A204.1 (cell line): ENCODE results near the gene CHST1.

Experiments
- FAIRE-seq: peaks from 2 replicates; lab custom pipeline; 2012; peaks lifted over from hg19 to GRCh38; lab: Jason Lieb, UNC

The CHST1 gene

GRCh38 chr11:45659818-45660160 lies 5.6 kb downstream of the CHST1 start:
- no peak for FAIRE-seq

GRCh38 chr11:45659031-45659817 lies 6.2 kb downstream of the CHST1 start:
- FAIRE-seq, result no peak

- no peak for FAIRE-seq
These were observed 7.0 kb downstream of the CHST1 start for GRCh38 chr11:45658292-45658991.

- FAIRE-seq, result no peak
These were observed 7.7 kb downstream of the CHST1 start for GRCh38 chr11:45657496-45658260.

GRCh38 chr11:45655831-45656230 lies 9.6 kb downstream of the CHST1 start:
- FAIRE-seq, result no peak

GRCh38 chr11:45655347-45655756 lies 10.1 kb downstream of the CHST1 start:
- no peak for FAIRE-seq

GRCh38 chr11:45655012-45655283 lies 10.5 kb downstream of the CHST1 start:
- FAIRE-seq, result no peak

- no peak for FAIRE-seq
These were observed 11.0 kb downstream of the CHST1 start for GRCh38 chr11:45654231-45655011.

GRCh38 chr11:45653277-45653676 lies 12.1 kb downstream of the CHST1 start:
- no peak for FAIRE-seq

- no peak for FAIRE-seq
These were observed 12.6 kb downstream of the CHST1 start for GRCh38 chr11:45652781-45653180.

GRCh38 chr11:45651841-45652749 lies 13.3 kb downstream of the CHST1 start:
- no peak for FAIRE-seq

GRCh38 chr11:45651156-45651555 lies 14.3 kb downstream of the CHST1 start:
- no peak for FAIRE-seq

GRCh38 chr11:45650166-45651095 lies 15.0 kb downstream of the CHST1 start:
- FAIRE-seq, result no peak

GRCh38 chr11:45649544-45650165 lies 15.8 kb downstream of the CHST1 start:
- no peak for FAIRE-seq

- FAIRE-seq, result no peak
These were observed 16.5 kb downstream of the CHST1 start for GRCh38 chr11:45648931-45649330.

- FAIRE-seq, result no peak
These were observed 17.6 kb downstream of the CHST1 start for GRCh38 chr11:45647786-45648185.

- FAIRE-seq, result no peak
These were observed 18.1 kb downstream of the CHST1 start for GRCh38 chr11:45647329-45647728.

GRCh38 chr11:45646275-45646927 lies 19.0 kb downstream of the CHST1 start:
- no peak for FAIRE-seq
